ENCODE results near the gene ATOH8.

The ATOH8 gene

DNA sequence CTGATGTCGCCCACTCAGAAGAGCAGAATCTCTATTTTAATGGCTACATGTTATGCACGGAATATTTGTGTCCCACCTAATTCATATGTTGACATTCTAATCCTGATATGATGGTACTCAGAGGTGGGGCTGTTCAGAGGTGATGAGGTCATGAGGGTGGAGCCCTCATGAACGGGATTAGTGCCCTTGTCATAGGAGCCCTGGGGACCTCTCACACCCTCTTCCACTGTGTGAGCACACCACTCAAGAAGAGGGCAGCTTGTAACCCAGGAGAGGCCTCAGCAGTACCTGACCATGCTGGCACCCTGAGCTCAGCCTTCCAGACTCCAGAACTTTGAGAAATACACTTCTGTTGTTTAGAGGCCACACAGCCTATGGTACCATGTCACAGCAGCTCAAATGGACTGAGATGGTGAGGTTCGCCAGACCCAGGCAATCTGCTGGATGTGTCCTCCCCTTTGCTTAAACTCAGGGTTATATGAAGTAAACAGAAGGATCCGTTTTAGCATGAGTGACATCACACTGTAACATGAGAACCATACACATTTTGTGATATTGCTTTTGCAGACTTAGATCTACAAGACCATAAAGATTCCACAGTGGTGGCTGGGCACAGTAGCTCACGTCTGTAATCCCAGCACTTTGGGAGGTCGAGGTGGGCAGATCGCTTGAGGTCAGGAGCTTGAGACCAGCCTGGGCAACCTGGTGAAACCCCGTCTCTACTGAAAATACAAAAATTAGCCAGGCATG lies 48.7 kb downstream of the ATOH8 start:
- peak in 1 of 4 experiments; percentile 1 for DNase-seq

GRCh38 chr2:85803704-85804425 lies 50.1 kb downstream of the ATOH8 start:
- DNase-seq = peak in 2 of 4 experiments; percentile 4 to 51

- peak; percentile 14 to 58 (median 44) for DNase-seq
Observed at GRCh38 chr2:85804583-85804982, 50.8 kb downstream of the ATOH8 start.

GRCh38 chr2:85806358-85807118 lies 52.7 kb downstream of the ATOH8 start:
- DNase-seq = peak in 2 of 4 experiments; percentile 1 to 52

- no peak for DNase-seq
Observed at GRCh38 chr2:85807756-85808155, 54.0 kb downstream of the ATOH8 start.

DNA sequence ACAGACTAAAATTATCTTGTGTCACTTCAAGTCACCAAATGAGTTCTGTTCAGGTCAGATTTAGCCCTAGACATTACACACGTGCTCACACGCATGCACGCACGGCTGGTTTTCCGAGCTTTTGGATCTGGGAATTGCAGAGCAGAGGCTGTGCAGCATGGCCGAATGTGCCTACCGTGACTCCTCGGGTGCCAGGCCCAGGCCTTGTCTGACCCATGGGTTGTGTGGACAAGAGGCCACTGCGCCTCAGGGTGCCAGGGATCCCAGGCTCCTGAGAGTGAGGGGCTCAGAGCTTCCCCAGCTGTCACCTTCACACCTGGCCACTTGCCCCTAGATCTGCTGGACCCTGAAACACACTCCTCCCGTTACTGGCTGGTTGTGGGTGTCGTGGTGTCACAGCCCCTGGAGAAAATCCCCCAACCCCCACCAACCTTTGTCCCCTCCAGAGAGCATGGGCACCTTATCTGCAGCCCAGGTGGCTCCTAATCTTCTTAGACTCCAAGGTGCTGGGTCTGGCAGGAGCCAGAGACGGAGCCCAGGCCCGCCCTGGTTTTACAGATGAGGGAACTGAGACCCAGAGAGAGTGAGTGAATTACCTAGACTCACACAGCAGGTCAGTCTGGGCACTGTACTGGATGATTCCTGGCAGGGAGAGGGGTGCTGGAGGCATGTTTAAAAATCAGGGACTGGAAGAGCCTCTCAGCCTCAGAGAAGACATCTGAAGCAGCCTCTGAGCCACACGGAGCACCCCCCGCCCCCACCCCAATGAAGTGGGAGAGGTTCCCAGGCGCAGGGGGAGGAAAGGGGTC lies 56.8 kb downstream of the ATOH8 start:
- DNase-seq = no peak

DNA sequence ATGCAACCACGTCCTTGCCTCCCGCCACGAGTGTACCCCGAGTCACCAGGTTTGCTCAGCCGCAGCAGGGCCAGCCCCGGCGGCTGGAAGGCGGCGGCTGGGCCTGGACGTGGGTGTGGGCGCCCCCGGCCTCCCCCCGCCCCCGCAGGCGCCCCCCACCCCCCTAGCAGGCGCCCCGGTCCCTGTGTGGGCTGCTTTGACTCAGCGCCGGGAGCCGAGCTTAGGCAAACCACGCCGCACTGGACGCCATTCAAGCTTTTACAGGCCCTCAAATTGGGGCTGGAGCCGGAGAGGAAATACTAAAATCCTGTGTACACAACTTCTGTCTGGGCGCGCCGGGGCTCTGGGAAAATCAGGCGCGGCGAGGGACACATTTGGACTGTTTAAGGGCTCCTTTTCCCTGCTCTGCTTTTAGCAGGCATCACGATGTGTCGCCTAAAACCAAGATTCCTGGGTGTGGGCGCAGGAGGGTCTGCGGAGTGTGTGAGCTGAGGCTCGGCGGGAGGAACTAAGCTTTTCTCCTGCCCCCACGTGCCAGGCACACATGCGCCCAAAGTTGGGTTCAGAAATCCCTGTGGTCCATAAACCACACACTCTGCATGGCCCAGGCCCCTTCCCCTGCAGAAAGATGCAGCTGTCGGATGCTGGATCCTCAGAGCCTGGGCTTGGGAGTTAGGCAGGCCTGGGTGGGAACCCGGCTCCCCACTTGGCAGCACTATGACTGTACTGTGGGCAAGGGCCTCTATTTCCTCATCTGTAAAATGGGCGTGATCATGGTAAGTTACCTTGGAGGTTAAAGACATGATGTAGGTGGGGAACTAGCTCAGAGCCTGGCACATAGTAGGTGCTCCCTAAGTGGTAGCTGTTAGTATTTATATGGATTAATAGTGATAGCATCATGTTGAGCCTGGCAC lies 57.6 kb downstream of the ATOH8 start:
- no peak for DNase-seq

DNA sequence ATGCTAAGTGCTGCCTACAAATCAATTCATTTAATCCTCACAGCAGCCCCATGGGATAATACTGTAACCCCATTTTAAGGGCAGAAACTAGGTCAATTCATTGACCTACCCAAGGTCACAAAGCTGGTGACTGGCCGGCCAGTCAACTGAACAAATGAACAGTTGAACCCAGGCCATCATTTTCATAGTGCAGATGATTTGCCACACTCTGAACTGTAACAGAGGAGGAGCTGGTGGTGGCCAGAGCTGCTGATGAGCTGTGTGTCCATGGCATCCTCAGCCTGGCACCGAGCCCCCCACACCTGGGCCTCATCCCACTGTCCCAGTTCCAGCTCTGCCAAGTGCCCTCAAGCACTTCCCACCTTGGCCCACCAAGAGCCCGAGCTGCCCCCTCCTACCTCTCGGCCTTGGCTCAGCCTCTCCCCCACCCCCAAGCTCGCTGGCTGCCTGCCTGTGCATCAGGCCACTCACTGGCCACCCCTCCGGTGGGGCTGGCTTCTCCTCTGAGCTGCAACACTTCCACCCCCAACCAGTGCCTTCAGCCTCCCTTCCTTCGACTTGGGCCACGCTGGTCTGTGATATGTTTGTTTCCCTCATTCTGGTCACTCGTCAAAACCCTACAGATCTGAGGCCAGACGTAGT lies 58.4 kb downstream of the ATOH8 start:
- DNase-seq = no peak

GRCh38 chr2:85813211-85813981 lies 59.6 kb downstream of the ATOH8 start:
- no peak for DNase-seq

GRCh38 chr2:85813982-85814801 lies 60.4 kb downstream of the ATOH8 start:
- peak; percentile 91 to 94 (median 92) for DNase-seq

GRCh38 chr2:85814802-85815550 lies 61.2 kb downstream of the ATOH8 start:
- no peak for DNase-seq

DNA sequence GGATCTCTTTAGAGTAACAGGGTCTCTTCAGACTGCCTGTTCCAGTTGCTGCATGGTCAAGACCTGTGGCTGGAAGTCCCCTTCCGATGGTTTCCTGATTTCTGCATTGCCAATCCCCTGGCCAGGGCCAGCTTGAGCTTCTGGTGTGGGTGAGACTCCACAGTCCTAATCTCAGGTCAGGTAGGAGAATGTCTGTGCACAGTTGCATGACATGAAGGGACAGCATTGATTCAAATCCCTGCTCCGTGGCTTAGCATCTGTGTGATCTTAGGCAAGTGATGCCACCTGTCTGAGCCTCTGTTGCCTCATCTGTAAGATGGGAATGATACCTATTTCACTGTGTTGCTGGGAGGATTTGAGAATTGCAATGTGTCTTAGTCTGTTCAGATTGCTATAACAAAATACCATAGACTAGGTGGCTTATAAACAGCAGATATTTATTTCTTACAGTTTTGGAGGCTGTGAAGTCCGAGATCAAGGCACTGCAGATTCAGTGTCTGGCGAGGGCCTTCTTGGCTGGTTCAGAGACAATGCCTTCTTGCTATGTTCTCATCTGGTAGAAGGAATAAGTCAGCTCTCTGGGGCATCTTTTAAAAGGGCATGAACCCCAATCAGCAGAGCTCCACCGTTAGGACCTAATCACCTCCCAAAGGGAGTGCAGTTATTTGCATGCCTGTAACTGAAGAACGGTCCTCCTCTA lies 66.2 kb downstream of the ATOH8 start:
- DNase-seq = no peak

- DNase-seq = no peak
Observed at GRCh38 chr2:85822766-85823165, 69.0 kb downstream of the ATOH8 start.

GRCh38 chr2:85823951-85824350 lies 70.2 kb downstream of the ATOH8 start:
- no peak for DNase-seq

DNA sequence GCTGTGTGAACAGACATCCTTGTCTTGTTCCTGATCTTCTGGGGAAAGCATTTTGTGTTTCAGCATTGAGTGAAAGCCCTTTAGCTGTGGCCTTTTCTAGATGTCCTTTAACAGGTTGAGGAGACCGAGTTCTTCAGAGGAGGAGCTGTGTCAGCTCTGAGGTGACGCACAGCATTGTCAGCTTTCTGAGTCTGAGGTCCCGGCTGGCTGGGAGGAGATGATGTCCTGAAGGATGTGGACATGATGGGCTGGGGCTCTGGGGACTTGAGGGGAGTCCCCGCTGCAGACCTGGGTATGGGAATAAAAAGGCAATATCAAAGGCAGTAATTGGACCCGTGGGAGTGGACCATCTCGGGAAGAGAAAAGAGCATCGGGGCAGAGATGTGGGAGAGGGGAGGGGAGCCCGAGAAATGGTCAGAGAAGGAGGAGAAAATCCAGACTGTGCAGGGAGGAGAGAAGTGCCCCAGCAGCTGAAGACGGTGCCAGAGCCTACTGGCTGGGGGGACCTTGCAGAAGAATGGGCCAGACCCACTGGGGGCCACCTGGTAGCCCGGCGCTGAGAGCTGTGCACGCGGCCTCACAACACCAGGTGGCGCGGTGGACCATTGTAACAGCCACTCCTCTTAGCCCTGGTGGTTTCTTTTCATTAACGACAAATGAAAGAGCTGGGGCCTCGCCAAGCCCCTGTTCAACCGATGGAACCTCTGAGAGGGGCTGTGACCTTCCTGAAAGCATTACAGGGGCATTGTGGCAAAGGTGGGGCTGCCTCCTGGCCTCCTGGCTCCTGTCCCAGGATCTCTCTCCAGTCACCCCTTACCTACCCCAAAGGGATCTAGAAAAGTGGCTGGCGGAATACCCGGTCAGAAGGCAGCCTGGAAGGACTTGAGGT lies 73.4 kb downstream of the ATOH8 start:
- DNase-seq = peak; percentile 75 to 88 (median 86)

DNA sequence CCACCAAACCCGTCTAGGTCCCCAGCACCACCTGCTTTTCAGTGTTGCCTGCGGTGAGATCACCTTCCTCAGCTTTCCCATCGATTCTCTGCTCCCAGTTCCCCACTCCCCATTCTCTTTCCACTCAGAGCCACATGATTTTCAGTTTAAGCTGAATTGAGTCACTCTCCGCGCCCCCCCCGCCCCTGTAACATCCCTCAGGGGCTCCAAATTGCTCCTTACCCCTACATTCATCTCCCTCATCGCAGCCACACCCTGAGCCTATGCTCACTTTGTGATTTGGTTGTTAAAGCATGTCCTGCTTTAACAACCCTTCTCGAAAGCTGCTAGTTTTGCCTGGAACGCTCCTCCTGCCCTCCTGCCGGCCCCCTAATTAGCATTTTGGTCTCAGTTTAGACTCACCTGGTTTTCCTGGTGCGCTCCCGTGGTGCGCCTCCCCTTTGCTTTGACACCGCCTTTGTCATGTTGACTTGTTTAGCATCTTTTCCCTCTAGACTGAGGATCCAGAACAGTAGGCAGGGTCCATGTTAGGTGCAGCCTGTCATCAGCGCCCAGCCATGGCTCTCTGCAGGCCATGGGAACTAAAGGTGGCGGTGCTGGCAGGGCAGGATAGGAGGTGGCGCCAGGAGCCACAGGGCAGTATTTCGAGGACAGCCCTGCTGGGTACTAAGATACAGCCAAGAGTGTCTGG lies 74.2 kb downstream of the ATOH8 start:
- DNase-seq = no peak

Measured in suppressor macrophage (primary cell).